Measurements from ENCODE around the gene MYO5C.

MYO5C gene

GRCh38 chr15:52161406-52161966 lies 134.1 kb downstream of the MYO5C start:
- no peak for DNase-seq (ENCODE audit: low spot score)

DNA sequence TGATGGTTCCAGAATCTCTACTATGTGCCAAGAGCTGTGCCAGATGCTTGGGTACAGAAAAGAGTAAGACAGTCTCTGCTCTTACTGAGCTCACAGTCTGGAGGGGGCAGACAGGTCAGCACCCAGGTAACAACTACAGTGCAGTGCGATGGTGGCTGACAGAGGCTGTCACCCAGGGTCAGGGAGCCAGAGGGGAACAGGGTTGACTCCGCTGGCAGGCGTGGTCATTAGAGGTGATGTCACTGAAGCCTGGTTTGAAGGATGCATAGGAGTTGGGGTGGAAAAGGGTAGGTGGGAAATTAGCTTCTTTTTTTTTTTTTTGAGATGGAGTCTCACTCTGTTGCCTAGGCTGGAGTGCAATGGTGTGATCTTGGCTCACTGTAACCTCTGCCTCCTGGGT lies 136.0 kb downstream of the MYO5C start:
- TF ChIP-seq CTCF (IDR thresholded peaks at IDR 0.05; ENCODE audit: extremely low read depth, missing control alignments): no peak
- no peak for DNase-seq (ENCODE audit: low spot score)

More at GRCh38 chr15:52161406-52161966, 134.1 kb downstream of the MYO5C start:
- no peak for TF ChIP-seq CTCF (IDR thresholded peaks at IDR 0.05; ENCODE audit: extremely low read depth, missing control alignments)

DNA sequence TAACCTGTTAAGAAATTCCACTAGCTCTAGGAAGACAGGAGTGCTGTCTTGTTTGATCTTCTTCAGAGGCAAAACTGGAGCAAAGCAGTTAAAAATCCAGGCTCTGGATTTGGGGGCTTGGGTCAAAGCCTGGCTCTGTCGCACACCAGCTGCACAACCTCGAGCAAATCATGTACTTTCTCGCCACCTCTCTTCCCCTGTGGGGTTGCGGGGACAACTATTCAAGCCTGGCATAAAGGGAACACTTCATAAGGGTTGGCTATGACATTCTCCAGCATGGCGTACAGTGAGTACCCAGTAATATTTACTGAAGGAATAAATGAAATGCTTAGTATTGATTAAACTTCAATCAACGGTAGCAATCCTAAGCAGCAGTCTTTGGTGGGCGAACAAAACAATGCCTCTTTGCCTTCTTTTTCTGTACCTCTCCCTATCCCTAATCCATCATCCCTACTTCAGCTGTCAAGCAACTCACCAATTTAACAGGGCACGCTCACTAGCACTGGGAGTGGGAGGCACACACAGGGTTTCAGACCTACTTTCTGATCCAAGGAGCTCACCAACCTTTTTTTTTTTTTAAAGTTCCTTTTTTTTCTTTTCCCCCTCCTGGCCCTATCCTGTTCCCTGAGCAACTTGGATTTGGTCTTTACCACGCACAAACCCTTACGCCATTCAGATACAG lies 137.4 kb downstream of the MYO5C start:
- no peak for TF ChIP-seq CTCF (IDR thresholded peaks at IDR 0.05; ENCODE audit: extremely low read depth, missing control alignments)
- DNase-seq (ENCODE audit: low spot score): no peak

GRCh38 chr15:52155878-52156277 lies 139.7 kb downstream of the MYO5C start:
- no peak for TF ChIP-seq CTCF (IDR thresholded peaks at IDR 0.05; ENCODE audit: extremely low read depth, missing control alignments)
- no peak for DNase-seq (ENCODE audit: low spot score)

- no peak for DNase-seq (ENCODE audit: low spot score)
- no peak for TF ChIP-seq CTCF (IDR thresholded peaks at IDR 0.05; ENCODE audit: extremely low read depth, missing control alignments)
These were observed 140.4 kb downstream of the MYO5C start for GRCh38 chr15:52154896-52155865.

DNA sequence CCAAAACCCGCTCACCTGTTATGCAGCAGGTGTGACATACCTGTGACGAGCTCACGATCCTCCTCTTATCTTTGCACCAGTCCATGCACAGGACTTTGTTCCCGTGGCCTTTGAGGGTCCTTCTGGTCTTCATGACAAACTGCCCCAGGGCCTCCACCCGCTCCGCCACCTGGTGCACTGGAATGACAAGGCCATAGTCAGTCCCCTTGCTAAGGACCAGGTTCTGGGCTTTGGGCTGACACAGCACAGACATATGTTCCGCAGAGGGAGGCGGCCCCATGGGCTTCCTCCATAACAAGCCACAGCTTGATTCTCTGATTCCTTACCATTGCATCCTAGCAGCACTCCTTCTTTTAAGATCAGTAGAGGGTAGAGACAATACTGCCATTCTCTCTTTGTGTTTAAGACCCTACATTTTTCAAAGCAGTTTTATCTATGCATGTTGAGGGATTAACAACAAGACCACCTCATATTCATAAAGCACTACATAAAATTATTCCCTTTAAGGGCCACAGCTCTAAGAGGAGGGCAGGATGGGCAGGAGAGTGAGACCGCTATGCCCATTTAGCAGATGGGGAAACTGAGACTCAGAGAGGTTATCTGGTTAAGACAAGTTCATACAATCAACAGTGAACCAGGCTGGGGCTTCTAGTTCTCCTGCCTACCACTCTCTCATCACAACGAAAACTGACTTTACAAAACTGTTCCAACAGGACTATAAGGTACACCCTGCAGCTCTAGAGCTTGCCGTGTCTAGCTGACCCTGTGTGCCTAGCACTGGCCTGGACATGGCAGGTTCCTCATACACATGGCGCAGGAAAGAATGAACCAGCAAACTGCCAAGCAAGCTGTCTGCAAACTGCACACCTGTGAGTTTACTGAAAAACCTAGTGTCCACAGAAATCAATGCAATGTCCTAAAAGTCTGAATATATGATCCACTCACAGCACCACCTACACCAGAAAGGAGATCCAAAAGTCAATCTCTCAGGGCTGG lies 141.4 kb downstream of the MYO5C start:
- no peak for DNase-seq (ENCODE audit: low spot score)
- TF ChIP-seq CTCF (IDR thresholded peaks at IDR 0.05; ENCODE audit: extremely low read depth, missing control alignments): no peak
